ENCODE measurements around the gene HRCT1.

Gene HRCT1

DNA sequence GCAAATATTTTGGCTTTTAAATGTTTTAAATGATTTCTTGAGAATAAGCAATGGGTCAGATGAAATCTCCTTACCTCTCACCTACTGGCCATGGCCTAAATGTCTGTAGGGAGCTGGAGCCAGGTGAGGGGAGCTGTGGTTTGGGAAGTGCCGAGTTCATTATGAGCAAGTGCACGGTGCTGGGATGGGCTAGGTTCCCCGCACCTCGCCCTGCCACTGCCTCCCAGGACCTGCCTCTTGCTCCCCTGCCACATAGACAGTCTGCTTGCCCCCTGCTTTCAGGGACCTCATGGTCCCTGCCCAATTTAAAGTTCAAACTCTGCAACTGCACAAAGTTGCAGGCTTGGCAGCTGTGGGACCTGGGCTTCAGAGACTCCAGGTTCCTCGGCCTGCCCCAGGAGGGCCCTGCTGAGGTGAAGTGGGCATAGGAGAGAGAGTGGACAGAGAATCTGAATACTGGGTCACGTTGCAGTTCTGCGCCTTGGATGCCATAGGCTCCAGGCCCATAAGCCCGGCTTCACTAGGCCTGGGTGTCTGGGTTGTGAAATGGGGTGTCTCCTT, 41.2 kb upstream of the HRCT1 start:
- H3K4me2 ChIP-seq (ENCODE audit: low read depth, low read length, poor library complexity, severe bottlenecking): no peak overlapping the region
- H3K27me3 ChIP-seq (ENCODE audit: insufficient read depth, low read length, poor library complexity, severe bottlenecking): no peaks in the 10 kb centered on the region
- no peaks in the 10 kb centered on the region for H3K79me2 ChIP-seq (ENCODE audit: insufficient read depth, low read length)
- H3K36me3 ChIP-seq (ENCODE audit: insufficient read depth, low read length): no peaks in the 10 kb centered on the region
- no peaks in the 10 kb centered on the region for H4K20me1 ChIP-seq (ENCODE audit: insufficient read depth, low read length, poor library complexity, severe bottlenecking)
- H3K4me1 ChIP-seq (ENCODE audit: insufficient read depth, low read length, poor library complexity, severe bottlenecking): no peaks in the 10 kb centered on the region
- no peak overlapping the region for H3K9ac ChIP-seq (ENCODE audit: low read depth, low read length, poor library complexity, severe bottlenecking)
- no peak overlapping the region for H3K4me3 ChIP-seq (ENCODE audit: low read length, poor library complexity, severe bottlenecking)
- H3K9me3 ChIP-seq (ENCODE audit: insufficient read depth, low read depth, low read length): no peaks in the 10 kb centered on the region
- H3F3A ChIP-seq (ENCODE audit: low read depth): no peaks in the 10 kb centered on the region
- TF ChIP-seq EZH2phosphoT487 (IDR thresholded peaks at IDR 0.05; ENCODE audit: borderline replicate concordance): no peak
- TF ChIP-seq, protein P1, sequence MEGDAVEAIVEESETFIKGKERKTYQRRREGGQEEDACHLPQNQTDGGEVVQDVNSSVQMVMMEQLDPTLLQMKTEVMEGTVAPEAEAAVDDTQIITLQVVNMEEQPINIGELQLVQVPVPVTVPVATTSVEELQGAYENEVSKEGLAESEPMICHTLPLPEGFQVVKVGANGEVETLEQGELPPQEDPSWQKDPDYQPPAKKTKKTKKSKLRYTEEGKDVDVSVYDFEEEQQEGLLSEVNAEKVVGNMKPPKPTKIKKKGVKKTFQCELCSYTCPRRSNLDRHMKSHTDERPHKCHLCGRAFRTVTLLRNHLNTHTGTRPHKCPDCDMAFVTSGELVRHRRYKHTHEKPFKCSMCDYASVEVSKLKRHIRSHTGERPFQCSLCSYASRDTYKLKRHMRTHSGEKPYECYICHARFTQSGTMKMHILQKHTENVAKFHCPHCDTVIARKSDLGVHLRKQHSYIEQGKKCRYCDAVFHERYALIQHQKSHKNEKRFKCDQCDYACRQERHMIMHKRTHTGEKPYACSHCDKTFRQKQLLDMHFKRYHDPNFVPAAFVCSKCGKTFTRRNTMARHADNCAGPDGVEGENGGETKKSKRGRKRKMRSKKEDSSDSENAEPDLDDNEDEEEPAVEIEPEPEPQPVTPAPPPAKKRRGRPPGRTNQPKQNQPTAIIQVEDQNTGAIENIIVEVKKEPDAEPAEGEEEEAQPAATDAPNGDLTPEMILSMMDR (conservative IDR thresholded peaks at IDR 0.05; ENCODE audit: low read length): no peak
- H3K9me2 ChIP-seq (replicated peaks; ENCODE audit: low read depth, low read length): no peaks in the 10 kb centered on the region
- no peak overlapping the region for H2AFZ ChIP-seq (ENCODE audit: low read length)

DNA sequence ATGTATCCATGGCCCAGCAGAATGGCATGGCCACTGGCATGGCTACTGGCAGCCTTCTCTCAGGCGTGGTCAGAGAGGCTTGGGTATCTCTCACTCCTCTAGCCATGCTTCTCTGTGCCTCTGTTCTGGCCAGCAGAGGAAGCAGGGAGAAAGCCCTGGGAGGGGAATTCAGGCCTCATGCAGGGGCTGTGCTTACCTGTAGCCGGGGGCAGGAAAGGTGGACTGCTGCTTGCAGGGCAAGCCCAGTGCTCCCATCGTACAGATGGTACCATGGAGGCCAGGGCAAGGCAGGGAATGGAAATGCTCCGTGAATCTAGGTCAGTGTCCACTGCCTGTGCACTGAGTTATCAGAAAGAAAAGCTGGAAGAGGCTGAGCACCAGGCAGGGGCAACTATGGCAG, 38.5 kb upstream of the HRCT1 start:
- no peaks in the 10 kb centered on the region for H3K36me3 ChIP-seq (ENCODE audit: insufficient read depth, low read length)
- no peak overlapping the region for H3K4me2 ChIP-seq (ENCODE audit: low read depth, low read length, poor library complexity, severe bottlenecking)
- H3K9me2 ChIP-seq (replicated peaks; ENCODE audit: low read depth, low read length): no peaks in the 10 kb centered on the region
- H3K27me3 ChIP-seq (ENCODE audit: insufficient read depth, low read length, poor library complexity, severe bottlenecking): no peaks in the 10 kb centered on the region
- H2AFZ ChIP-seq (ENCODE audit: low read length): no peak overlapping the region
- TF ChIP-seq, protein P1 (conservative IDR thresholded peaks at IDR 0.05; ENCODE audit: low read length): no peak
- no peak for TF ChIP-seq EZH2phosphoT487 (IDR thresholded peaks at IDR 0.05; ENCODE audit: borderline replicate concordance)
- H3F3A ChIP-seq (ENCODE audit: low read depth): no peaks in the 10 kb centered on the region
- no peaks in the 10 kb centered on the region for H3K4me1 ChIP-seq (ENCODE audit: insufficient read depth, low read length, poor library complexity, severe bottlenecking)
- no peak overlapping the region for H3K9ac ChIP-seq (ENCODE audit: low read depth, low read length, poor library complexity, severe bottlenecking)
- no peaks in the 10 kb centered on the region for H4K20me1 ChIP-seq (ENCODE audit: insufficient read depth, low read length, poor library complexity, severe bottlenecking)
- no peaks in the 10 kb centered on the region for H3K9me3 ChIP-seq (ENCODE audit: insufficient read depth, low read depth, low read length)
- no peaks in the 10 kb centered on the region for H3K79me2 ChIP-seq (ENCODE audit: insufficient read depth, low read length)
- no peak overlapping the region for H3K4me3 ChIP-seq (ENCODE audit: low read length, poor library complexity, severe bottlenecking)

DNA sequence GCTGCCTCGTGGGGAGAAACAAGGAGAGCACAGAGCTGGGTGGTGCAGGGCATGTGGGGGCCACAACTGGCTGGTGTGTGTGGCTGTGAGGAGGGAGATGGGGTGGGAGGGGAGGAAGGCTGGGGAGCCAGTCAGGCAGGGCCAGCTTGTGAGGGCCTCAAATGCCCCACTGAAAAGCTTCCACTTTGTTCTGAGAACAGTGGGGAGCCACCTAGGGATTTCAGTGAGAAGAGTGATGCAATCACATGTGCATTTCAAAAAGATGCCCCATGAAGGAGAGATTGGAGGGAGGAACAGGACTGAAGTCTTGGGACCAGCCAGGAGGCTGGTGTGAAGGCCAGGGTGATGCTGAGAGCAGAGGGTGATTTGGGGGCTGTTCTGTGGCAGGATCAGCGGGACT, 37.1 kb upstream of the HRCT1 start:
- TF ChIP-seq, protein P1 (conservative IDR thresholded peaks at IDR 0.05; ENCODE audit: low read length): no peak
- TF ChIP-seq EZH2phosphoT487 (IDR thresholded peaks at IDR 0.05; ENCODE audit: borderline replicate concordance): no peak
- no peaks in the 10 kb centered on the region for H4K20me1 ChIP-seq (ENCODE audit: insufficient read depth, low read length, poor library complexity, severe bottlenecking)
- no peak overlapping the region for H3K9ac ChIP-seq (ENCODE audit: low read depth, low read length, poor library complexity, severe bottlenecking)
- no peak overlapping the region for H3K4me2 ChIP-seq (ENCODE audit: low read depth, low read length, poor library complexity, severe bottlenecking)
- no peaks in the 10 kb centered on the region for H3K27me3 ChIP-seq (ENCODE audit: insufficient read depth, low read length, poor library complexity, severe bottlenecking)
- H3K36me3 ChIP-seq (ENCODE audit: insufficient read depth, low read length): no peaks in the 10 kb centered on the region
- H3K4me1 ChIP-seq (ENCODE audit: insufficient read depth, low read length, poor library complexity, severe bottlenecking): no peaks in the 10 kb centered on the region
- no peaks in the 10 kb centered on the region for H3F3A ChIP-seq (ENCODE audit: low read depth)
- no peak overlapping the region for H3K4me3 ChIP-seq (ENCODE audit: low read length, poor library complexity, severe bottlenecking)
- H3K79me2 ChIP-seq (ENCODE audit: insufficient read depth, low read length): no peaks in the 10 kb centered on the region
- H2AFZ ChIP-seq (ENCODE audit: low read length): no peak overlapping the region
- no peaks in the 10 kb centered on the region for H3K9me2 ChIP-seq (replicated peaks; ENCODE audit: low read depth, low read length)
- no peaks in the 10 kb centered on the region for H3K9me3 ChIP-seq (ENCODE audit: insufficient read depth, low read depth, low read length)
